RWPE1 (cell line): ENCODE measurements around the gene SLC48A1.

ENCODE experiments used
- CTCF ChIA-PET: fragments of 350-600 bp; sonication (Branson Sonifier 250); formaldehyde crosslinking; extraction: SDS; loops from one replicate; lab custom pipeline; 2021; lab: Yijun Ruan, JAX
- POLR2A ChIA-PET: fragments of 400-600 bp; formaldehyde crosslinking; extraction: SDS; loops from one replicate; lab custom pipeline; 2020; ENCODE audit warnings: antibody characterized with exemption; ENCODE audit not compliant: low non-redundant PET; lab: Yijun Ruan, JAX
- DNase-seq: peaks from one replicate; pipeline ENCODE4 v3.0.0; 2012; ENCODE audit warnings: low spot score
- H3K27ac ChIP-seq: fragments of 450-650 bp; 2 replicates; pipeline ENCODE4 v1.5.1; 2017
- TF ChIP-seq, protein P1 (sequence below): fragments of 450-650 bp; conservative IDR thresholded peaks from 2 replicates; pipeline ENCODE4 v1.5.1; 2017; ENCODE audit warnings: low read depth, mild to moderate bottlenecking

The SLC48A1 gene

DNA sequence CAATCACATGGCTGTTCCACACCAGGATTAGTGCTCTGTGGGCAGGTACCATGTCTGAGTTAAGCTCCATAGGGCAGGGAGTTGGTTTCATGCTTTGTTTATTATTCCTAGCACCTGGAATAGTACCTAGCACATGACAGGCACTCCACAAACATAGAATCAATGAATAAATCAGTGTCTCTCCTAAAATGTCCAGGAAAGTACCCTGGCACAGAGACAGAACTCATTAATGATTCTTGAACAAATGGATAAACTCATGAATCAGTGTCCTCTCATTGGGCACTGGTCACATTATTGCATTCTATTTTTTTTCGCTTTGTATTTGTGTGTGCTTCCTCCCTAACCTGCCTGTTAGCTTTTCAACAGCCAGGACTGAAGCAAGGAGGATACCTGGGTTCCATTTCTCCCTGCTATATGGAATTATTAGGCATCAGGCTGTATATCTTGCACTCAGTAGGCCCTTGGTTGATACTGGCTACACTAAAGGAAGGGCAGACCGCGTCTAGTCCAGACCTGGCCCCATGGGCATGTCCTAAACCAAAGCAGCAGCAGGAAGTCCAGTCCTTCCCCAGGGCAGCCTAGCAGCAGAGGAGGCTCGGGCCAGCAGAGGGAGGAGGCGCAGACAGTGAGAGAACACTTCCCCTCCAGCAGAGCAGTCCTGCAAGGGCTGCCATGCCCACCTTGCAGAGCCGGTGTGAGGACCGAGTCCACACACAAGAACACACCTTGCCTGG is 28.3 kb downstream of the SLC48A1 start:
- DNase-seq = no peak
- TF ChIP-seq, protein P1, sequence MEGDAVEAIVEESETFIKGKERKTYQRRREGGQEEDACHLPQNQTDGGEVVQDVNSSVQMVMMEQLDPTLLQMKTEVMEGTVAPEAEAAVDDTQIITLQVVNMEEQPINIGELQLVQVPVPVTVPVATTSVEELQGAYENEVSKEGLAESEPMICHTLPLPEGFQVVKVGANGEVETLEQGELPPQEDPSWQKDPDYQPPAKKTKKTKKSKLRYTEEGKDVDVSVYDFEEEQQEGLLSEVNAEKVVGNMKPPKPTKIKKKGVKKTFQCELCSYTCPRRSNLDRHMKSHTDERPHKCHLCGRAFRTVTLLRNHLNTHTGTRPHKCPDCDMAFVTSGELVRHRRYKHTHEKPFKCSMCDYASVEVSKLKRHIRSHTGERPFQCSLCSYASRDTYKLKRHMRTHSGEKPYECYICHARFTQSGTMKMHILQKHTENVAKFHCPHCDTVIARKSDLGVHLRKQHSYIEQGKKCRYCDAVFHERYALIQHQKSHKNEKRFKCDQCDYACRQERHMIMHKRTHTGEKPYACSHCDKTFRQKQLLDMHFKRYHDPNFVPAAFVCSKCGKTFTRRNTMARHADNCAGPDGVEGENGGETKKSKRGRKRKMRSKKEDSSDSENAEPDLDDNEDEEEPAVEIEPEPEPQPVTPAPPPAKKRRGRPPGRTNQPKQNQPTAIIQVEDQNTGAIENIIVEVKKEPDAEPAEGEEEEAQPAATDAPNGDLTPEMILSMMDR = no peak
- POLR2A ChIA-PET = no interaction called here
- peak overlapping the region; percentile 57 for H3K27ac ChIP-seq
- CTCF ChIA-PET = interaction anchor here (1.2 kb wide), 1 partner anchor 13 kb away, joined by 4 read pairs; no protein-coding TSS in a partner anchor

GRCh38 chr12:47801904-47802246 is 28.8 kb downstream of the SLC48A1 start:
- TF ChIP-seq, protein P1 = no peak
- no peak for DNase-seq
- POLR2A ChIA-PET = no interaction called here
- CTCF ChIA-PET = interaction anchor here (1.2 to 1.6 kb wide), 2 partner anchors 12 to 36 kb away, joined by 4 to 6 read pairs; no protein-coding TSS in a partner anchor
- H3K27ac ChIP-seq = peak overlapping the region; percentile 57

DNA sequence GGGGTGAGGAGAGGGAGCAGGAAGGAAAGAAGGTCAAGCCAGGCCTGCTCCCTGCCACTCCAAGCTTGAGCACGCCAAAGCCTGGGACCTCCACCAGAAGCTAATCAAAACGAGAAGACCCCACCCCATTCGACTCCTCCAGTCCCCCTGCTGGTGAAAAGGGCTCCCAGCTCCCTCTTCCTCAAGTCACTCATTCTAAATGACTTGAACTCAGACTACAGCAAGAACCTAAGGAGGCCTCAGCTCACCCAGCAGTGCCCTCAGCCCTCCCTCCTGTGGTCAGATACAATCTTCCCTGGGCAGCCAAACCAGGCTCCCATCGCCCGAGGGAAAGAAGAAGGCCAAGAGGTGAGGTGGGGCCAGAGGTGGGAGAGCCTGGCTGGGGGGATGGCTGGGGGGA is 29.3 kb downstream of the SLC48A1 start:
- TF ChIP-seq, protein P1 = no peak
- ChIA-PET CTCF (interaction anchor here (1.2 to 1.6 kb wide), 2 partner anchors 12 to 35 kb away, joined by 4 to 6 read pairs; no protein-coding TSS in a partner anchor), POLR2A (no interaction called here)
- H3K27ac ChIP-seq = peak overlapping the region; percentile 57
- no peak for DNase-seq

GRCh38 chr12:47803191-47803875 is 30.3 kb downstream of the SLC48A1 start:
- TF ChIP-seq, protein P1 = no peak
- no peak for DNase-seq
- ChIA-PET POLR2A (no interaction called here), CTCF (interaction anchor here (1.2 to 1.6 kb wide), 2 partner anchors 34 to 59 kb away, joined by 3 to 6 read pairs; no protein-coding TSS in a partner anchor)
- peak overlapping the region; percentile 57 for H3K27ac ChIP-seq

DNA sequence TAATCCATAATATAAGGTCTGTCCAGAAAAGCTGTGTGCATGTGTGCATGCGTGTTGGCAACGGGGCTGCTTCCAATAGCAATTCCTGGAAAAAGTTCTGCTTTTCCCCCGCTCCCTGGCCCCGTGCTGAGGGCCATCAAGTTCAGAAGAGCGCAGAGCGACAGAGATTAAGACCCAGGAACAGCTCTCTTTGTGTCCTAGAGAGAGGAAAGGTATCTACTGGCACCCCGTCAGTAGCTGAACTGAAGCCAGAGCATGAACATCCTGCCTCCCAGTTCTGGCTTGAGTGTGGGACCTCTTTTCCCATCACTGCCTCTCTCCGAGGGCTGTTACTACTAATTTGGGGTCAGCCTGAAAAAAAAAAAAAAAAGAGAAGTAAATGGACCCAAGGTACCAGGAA is 31.1 kb downstream of the SLC48A1 start:
- TF ChIP-seq, protein P1 = no peak
- no peak for DNase-seq
- POLR2A ChIA-PET = interaction anchor here (0.6 kb wide), 1 partner anchor 85 kb away, joined by 3 read pairs; no protein-coding TSS in a partner anchor
- peak overlapping the region; percentile 57 for H3K27ac ChIP-seq
- CTCF ChIA-PET = interaction anchor here (1.2 kb wide), 1 partner anchor 60 kb away, joined by 3 read pairs; no protein-coding TSS in a partner anchor

DNA sequence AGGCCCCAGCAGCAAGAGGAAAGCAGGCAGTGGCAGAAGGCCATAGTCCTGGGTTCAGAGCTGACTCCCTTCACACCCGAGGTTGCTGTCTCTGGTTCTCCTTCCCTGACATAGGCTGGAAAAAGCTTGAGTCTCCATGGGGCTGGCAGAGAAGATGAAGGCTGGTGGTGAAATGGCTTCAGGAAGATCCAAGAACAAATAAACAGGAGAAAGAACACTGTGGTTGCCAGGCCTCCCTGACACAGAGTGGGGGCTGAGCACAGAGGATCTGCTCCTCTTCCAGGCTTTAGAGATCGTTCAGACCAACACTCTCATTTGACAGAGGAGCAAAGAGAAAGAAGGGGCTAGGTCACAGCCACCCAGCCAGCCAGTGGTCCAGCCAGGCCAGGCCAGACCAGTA is 32.4 kb downstream of the SLC48A1 start:
- TF ChIP-seq, protein P1 = no peak
- ChIA-PET POLR2A (no interaction called here), CTCF (interaction anchor here (1.0 kb wide), 1 partner anchor 32 kb away, joined by 6 read pairs; no protein-coding TSS in a partner anchor)
- DNase-seq = no peak
- H3K27ac ChIP-seq = peak overlapping the region; percentile 99
